K562 (cell line): ENCODE results near the gene RNF138. TPM values are rescaled to one million over a fixed set of nuclear protein-coding genes. Genes with fewer than 3 reads are reported as not detected.

Source experiments
- BCL6 ChIP-seq: fragments of 250-450 bp; sonication (Bioruptor Pico); IDR thresholded peaks from 2 replicates; pipeline ENCODE4 v1.4.0; 2020
- GTF3C2 ChIP-seq: IDR thresholded peaks from 3 replicates; pipeline ENCODE4 v1.6.1; 2011; ENCODE audit warnings: borderline replicate concordance, mild to moderate bottlenecking, moderate library complexity; ENCODE audit not compliant: insufficient read length; ENCODE audit errors: extremely low read depth
- NCOA2 ChIP-seq, 2 experiments: fragments of 450-650 bp; IDR thresholded peaks; 2 replicates each; pipeline ENCODE4 v1.6.1; 2018; ENCODE audit warnings: mild to moderate bottlenecking in 2 of 2, moderate library complexity in 1 of 2; ENCODE audit not compliant: partially characterized antibody in 2 of 2
- SAFB ChIP-seq: fragments of 200-400 bp; formaldehyde crosslinking; IDR thresholded peaks from 2 replicates; pipeline ENCODE4 v1.6.1; 2017; ENCODE audit warnings: low read depth, low read length, borderline replicate concordance
- SRSF9 ChIP-seq: fragments of 200-400 bp; formaldehyde crosslinking; IDR thresholded peaks from 2 replicates; pipeline ENCODE4 v1.6.1; 2017; ENCODE audit warnings: low read depth, low read length, borderline replicate concordance
- STAT6 ChIP-seq: sonication (generic); formaldehyde crosslinking; IDR thresholded peaks from 2 replicates; pipeline ENCODE4 v1.8.1; 2023; ENCODE audit warnings: mild to moderate bottlenecking, missing genetic modification reagents
- TAF9B ChIP-seq: fragments of 450-650 bp; IDR thresholded peaks from 2 replicates; pipeline ENCODE4 v1.6.1; 2018; ENCODE audit warnings: mild to moderate bottlenecking; ENCODE audit not compliant: partially characterized antibody
- TRIM24 ChIP-seq, 2 experiments: fragments of 450-650 bp; IDR thresholded peaks; 2 replicates each; pipeline ENCODE4 v1.6.1; 2016
- ZNF263 ChIP-seq: sonication (generic); formaldehyde crosslinking; IDR thresholded peaks from 2 replicates; pipeline ENCODE4 v1.8.0; 2022; ENCODE audit warnings: mild to moderate bottlenecking, missing genetic modification reagents, borderline replicate concordance
- ZNF507 ChIP-seq: conservative IDR thresholded peaks from 2 replicates; pipeline ENCODE4 v1.6.1; 2017; ENCODE audit warnings: missing genetic modification characterization, missing compliant biosample characterization
- ZNF707 ChIP-seq: fragments of 250-450 bp; sonication (Bioruptor Pico); conservative IDR thresholded peaks from 2 replicates; pipeline ENCODE4 v1.8.0; 2022; ENCODE audit warnings: inconsistent platforms, mild to moderate bottlenecking, moderate library complexity
- polyA plus RNA-seq, 8 experiments: library from polyadenylated mRNA; depleted of rRNA in 4 of 8; stranded (reverse) in 5 of 8; unstranded in 3 of 8; fragments of >200 nt; fragmentation: Nextera tagmentation in 2 of 8; fragmentation: Illumina TruSeq in 1 of 8; extraction: Ambion mirVana in 2 of 8; extraction: Trizol in 1 of 8; gene quantifications; 2 replicates each; pipeline versions ENCODE4 v1.2.1 to v1.2.3, GENCODE V29; 2011 to 2014; ENCODE audit warnings: inconsistent platforms in 1 of 8, missing spikeins in 1 of 8
- total RNA-seq, 7 experiments: library from RNA; depleted of rRNA in 6 of 7; stranded (reverse); fragments of >200 nt in 6 of 7; fragmentation: Illumina TruSeq in 2 of 7; extraction: Trizol in 2 of 7; gene quantifications; 2 replicates each; pipeline versions ENCODE4 v1.2.1 to v1.2.3, GENCODE V29; 2011 to 2021; ENCODE audit warnings: low replicate concordance in 1 of 7

Gene RNF138
- total and polyA plus RNA-seq, 9 of the 15 experiments (the other 6 are each of a cell fraction or from before 2014, with no cell fraction given): 47.6 to 100 (median 62.5) TPM

GRCh38 chr18:32135625-32136024 lies 44.0 kb downstream of the RNF138 start (continued):
- TF ChIP-seq GTF3C2 (no peak), TAF9B (no peak), BCL6 (no peak), SAFB (no peak), ZNF263 (CRISPR knock-in tag) (no peak), STAT6 (CRISPR knock-in tag) (no peak), TRIM24 (IDR thresholded peaks at IDR 0.05) (no peak), ZNF507 (tag) (no peak), NCOA2 (IDR thresholded peaks at IDR 0.05; ENCODE audit: partially characterized antibody in 2 of 2) (no peak), ZNF707 (CRISPR knock-in tag) (no peak), SRSF9 (no peak)
